Activated T-helper 1 cell treated with Interleukin-2 at 50 U/mL for 16 hours (primary cell): ENCODE results near the gene IFI44L.

Source experiments
- DNase-seq: peaks from one replicate; pipeline ENCODE4 v3.0.0-alpha.2; 2020; ENCODE audit warnings: low read depth

IFI44L gene

GRCh38 chr1:78619803-78620579 is at the start of gene IFI44L:
IFI44L (plus strand) TSS chr1:78620448; CDS start chr1:78627916, 7,468 bp downstream.
- DNase-seq, result peak; percentile 22

- DNase-seq, result no peak
These were observed 49.7 kb upstream of the IFI44L start for GRCh38 chr1:78570539-78570938.

- no peak for DNase-seq
These were observed 42.8 kb upstream of the IFI44L start for GRCh38 chr1:78577257-78578100.

- DNase-seq, result no peak
These were observed 33.7 kb upstream of the IFI44L start for GRCh38 chr1:78586572-78586971.

- DNase-seq, result no peak
These were observed 33.0 kb upstream of the IFI44L start for GRCh38 chr1:78587211-78587610.

GRCh38 chr1:78591971-78592370 is 28.3 kb upstream of the IFI44L start:
- no peak for DNase-seq

GRCh38 chr1:78599294-78599693 is 21.0 kb upstream of the IFI44L start:
- no peak for DNase-seq

GRCh38 chr1:78601068-78601467 is 19.2 kb upstream of the IFI44L start:
- DNase-seq, result no peak

- no peak for DNase-seq
These were observed 17.0 kb upstream of the IFI44L start for GRCh38 chr1:78603206-78603605.

- DNase-seq, result no peak
These were observed 15.6 kb upstream of the IFI44L start for GRCh38 chr1:78604643-78605042.

GRCh38 chr1:78606274-78606673 is 14.0 kb upstream of the IFI44L start:
- no peak for DNase-seq

- no peak for DNase-seq
These were observed 12.8 kb upstream of the IFI44L start for GRCh38 chr1:78607334-78607927.

GRCh38 chr1:78607944-78608343 is 12.3 kb upstream of the IFI44L start:
- no peak for DNase-seq

- DNase-seq, result peak; percentile 10
These were observed 2.6 kb upstream of the IFI44L start for GRCh38 chr1:78617615-78618026.

- DNase-seq, result no peak
These were observed 1.2 kb upstream of the IFI44L start for GRCh38 chr1:78619032-78619431.

GRCh38 chr1:78619446-78619802 is 824 bp upstream of the IFI44L start:
- no peak for DNase-seq

- no peak for DNase-seq
These were observed 418 bp downstream of the IFI44L start for GRCh38 chr1:78620666-78621065.

- no peak for DNase-seq
These were observed 2.3 kb downstream of the IFI44L start for GRCh38 chr1:78622548-78622947.

GRCh38 chr1:78624035-78624434 is 3.8 kb downstream of the IFI44L start:
- no peak for DNase-seq

GRCh38 chr1:78627321-78627720 is 7.1 kb downstream of the IFI44L start:
- no peak for DNase-seq

- no peak for DNase-seq
These were observed 10.4 kb downstream of the IFI44L start for GRCh38 chr1:78630600-78630999.

GRCh38 chr1:78633209-78633608 is 13.0 kb downstream of the IFI44L start:
- no peak for DNase-seq

- DNase-seq, result no peak
These were observed 20.2 kb downstream of the IFI44L start for GRCh38 chr1:78640462-78640861.
